ENCODE data around the gene MRM3. TPM values are rescaled to one million over a fixed set of nuclear protein-coding genes. Genes with fewer than 3 reads are reported as not detected.

MRM3 gene
- total RNA-seq, 2 donors from 2014 or later = 14.0 to 18.7 TPM

DNA sequence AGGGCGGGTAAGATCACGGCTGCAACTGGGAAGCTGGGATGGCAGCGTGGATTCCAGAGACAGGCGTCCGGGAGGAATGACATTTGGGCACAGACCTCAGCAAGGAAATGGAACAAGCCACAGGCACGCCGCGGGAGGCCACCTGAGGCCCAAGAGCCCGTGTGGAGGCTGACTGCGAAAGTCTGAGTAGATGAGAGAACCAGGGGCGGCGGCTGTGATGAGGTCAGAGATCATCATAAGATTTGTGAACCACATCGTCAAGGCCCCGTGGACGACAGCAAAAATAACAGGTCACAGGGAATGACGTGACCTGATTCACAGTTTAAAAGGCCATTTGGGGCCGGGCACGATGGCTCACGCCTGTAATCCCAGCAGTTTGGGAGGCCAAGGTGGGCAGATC, 48.2 kb downstream of the MRM3 start:
- Histone ChIP-seq H3K27me3 (ENCODE audit: control insufficient read depth, insufficient read depth, low read length, poor library complexity, severe bottlenecking) (no peaks in the 10 kb centered on the region), H3K9me3 (ENCODE audit: control insufficient read depth, low read length) (no peaks in the 10 kb centered on the region), H3K4me1 (ENCODE audit: control insufficient read depth, insufficient read depth, low read length) (no peaks in the 10 kb centered on the region), H3K36me3 (ENCODE audit: control insufficient read depth, insufficient read depth, low read length) (peaks cover 42% of the 10 kb centered on the region), H3K9ac (ENCODE audit: extremely low read depth, low read length, poor library complexity, severe bottlenecking) (no peak overlapping the region), H3K27ac (ENCODE audit: low read depth, low read length) (no peak overlapping the region), H3K4me3 (ENCODE audit: low read length) (no peak overlapping the region)
- H3K27ac Mint-ChIP-seq = no peak overlapping the region
- TF ChIP-seq, protein P1, sequence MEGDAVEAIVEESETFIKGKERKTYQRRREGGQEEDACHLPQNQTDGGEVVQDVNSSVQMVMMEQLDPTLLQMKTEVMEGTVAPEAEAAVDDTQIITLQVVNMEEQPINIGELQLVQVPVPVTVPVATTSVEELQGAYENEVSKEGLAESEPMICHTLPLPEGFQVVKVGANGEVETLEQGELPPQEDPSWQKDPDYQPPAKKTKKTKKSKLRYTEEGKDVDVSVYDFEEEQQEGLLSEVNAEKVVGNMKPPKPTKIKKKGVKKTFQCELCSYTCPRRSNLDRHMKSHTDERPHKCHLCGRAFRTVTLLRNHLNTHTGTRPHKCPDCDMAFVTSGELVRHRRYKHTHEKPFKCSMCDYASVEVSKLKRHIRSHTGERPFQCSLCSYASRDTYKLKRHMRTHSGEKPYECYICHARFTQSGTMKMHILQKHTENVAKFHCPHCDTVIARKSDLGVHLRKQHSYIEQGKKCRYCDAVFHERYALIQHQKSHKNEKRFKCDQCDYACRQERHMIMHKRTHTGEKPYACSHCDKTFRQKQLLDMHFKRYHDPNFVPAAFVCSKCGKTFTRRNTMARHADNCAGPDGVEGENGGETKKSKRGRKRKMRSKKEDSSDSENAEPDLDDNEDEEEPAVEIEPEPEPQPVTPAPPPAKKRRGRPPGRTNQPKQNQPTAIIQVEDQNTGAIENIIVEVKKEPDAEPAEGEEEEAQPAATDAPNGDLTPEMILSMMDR (conservative IDR thresholded peaks at IDR 0.05) = no peak
- H3K4me3 Mint-ChIP-seq = no peak overlapping the region
- H3K36me3 Mint-ChIP-seq (ENCODE audit: low read depth) = peaks cover 52% of the 10 kb centered on the region
- no peaks in the 10 kb centered on the region for H3K27me3 Mint-ChIP-seq (ENCODE audit: insufficient read depth)
- DNase-seq = no peak
- 83 to 92% methylated on average over 18 to 19 of the region's 19 CpGs for WGBS, 2 experiments (ENCODE audit: insufficient coverage in 1 of 2, insufficient read length in 1 of 2)
- peaks cover 2% of the 10 kb centered on the region for H3K4me1 Mint-ChIP-seq
- peaks cover 5% of the 10 kb centered on the region for H3K9me3 Mint-ChIP-seq

DNA sequence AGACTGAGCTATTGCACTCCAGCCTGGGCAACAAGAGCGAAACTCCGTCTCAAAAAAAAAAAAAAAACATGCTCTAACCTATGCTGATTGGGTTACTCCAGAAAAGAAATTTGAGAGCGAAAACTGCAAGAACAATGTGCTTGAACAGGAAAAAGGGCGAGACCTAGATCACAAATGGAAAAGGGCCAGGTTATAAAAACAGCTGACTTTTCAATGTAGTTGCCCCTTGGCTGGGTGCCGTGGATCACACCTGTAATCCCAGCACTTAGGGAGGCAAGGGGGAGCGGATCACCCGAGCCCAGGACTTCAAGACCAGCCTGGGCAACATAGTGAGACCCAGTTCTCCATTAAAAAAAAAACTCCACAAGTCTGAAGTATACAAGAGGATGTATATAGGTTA, 48.8 kb downstream of the MRM3 start:
- TF ChIP-seq, protein P1 (conservative IDR thresholded peaks at IDR 0.05) = no peak
- Mint-ChIP-seq H3K27me3 (ENCODE audit: insufficient read depth) (no peaks in the 10 kb centered on the region), H3K4me1 (peaks cover 3% of the 10 kb centered on the region), H3K27ac (no peak overlapping the region), H3K9me3 (peaks cover 6% of the 10 kb centered on the region), H3K36me3 (ENCODE audit: low read depth) (peaks cover 48% of the 10 kb centered on the region), H3K4me3 (no peak overlapping the region)
- H3K4me3 ChIP-seq (ENCODE audit: low read length) = no peak overlapping the region
- H3K27ac ChIP-seq (ENCODE audit: low read depth, low read length) = no peak overlapping the region
- H3K27me3 ChIP-seq (ENCODE audit: control insufficient read depth, insufficient read depth, low read length, poor library complexity, severe bottlenecking) = no peaks in the 10 kb centered on the region
- no peak overlapping the region for H3K9ac ChIP-seq (ENCODE audit: extremely low read depth, low read length, poor library complexity, severe bottlenecking)
- DNase-seq = no peak
- 80 to 91% methylated on average over 6 to 7 of the region's 7 CpGs for WGBS, 2 experiments (ENCODE audit: insufficient coverage in 1 of 2, insufficient read length in 1 of 2)
- no peaks in the 10 kb centered on the region for H3K4me1 ChIP-seq (ENCODE audit: control insufficient read depth, insufficient read depth, low read length)
- peaks cover 36% of the 10 kb centered on the region for H3K36me3 ChIP-seq (ENCODE audit: control insufficient read depth, insufficient read depth, low read length)
- no peaks in the 10 kb centered on the region for H3K9me3 ChIP-seq (ENCODE audit: control insufficient read depth, low read length)

DNA sequence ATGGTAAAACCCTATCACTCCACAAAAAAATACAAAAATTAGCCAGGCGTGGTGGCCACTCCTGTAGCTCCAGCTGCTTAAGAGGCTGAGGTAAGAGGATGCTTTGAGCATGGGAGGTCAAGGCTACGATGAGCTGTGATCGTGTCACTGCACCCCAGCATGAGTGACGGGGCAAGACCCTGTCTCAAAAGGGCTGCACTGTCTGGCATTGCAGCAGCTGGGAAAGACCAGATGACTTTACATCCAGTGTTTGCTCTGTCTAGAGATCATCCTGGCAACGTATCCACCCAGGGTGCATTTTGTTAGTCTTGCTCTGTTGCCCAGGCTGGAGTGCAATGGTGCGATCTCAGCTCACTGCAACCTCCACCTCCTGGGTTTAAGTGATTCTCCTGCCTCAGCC, 52.0 kb downstream of the MRM3 start:
- no peaks in the 10 kb centered on the region for H3K27me3 Mint-ChIP-seq (ENCODE audit: insufficient read depth)
- H3K36me3 Mint-ChIP-seq (ENCODE audit: low read depth) = peaks cover 62% of the 10 kb centered on the region
- no peak overlapping the region for H3K27ac ChIP-seq (ENCODE audit: low read depth, low read length)
- peaks cover 43% of the 10 kb centered on the region for H3K36me3 ChIP-seq (ENCODE audit: control insufficient read depth, insufficient read depth, low read length)
- H3K27me3 ChIP-seq (ENCODE audit: control insufficient read depth, insufficient read depth, low read length, poor library complexity, severe bottlenecking) = no peaks in the 10 kb centered on the region
- H3K27ac Mint-ChIP-seq = no peak overlapping the region
- no peaks in the 10 kb centered on the region for H3K4me1 ChIP-seq (ENCODE audit: control insufficient read depth, insufficient read depth, low read length)
- H3K4me1 Mint-ChIP-seq = peaks cover 3% of the 10 kb centered on the region
- TF ChIP-seq, protein P1 (conservative IDR thresholded peaks at IDR 0.05) = no peak
- no peak overlapping the region for H3K4me3 ChIP-seq (ENCODE audit: low read length)
- WGBS, 2 experiments (ENCODE audit: insufficient coverage in 1 of 2, insufficient read length in 1 of 2) = 93 to 96% methylated on average over 5 to 6 of the region's 6 CpGs
- H3K9me3 Mint-ChIP-seq = peaks cover 6% of the 10 kb centered on the region
- no peak overlapping the region for H3K4me3 Mint-ChIP-seq
- no peak overlapping the region for H3K9ac ChIP-seq (ENCODE audit: extremely low read depth, low read length, poor library complexity, severe bottlenecking)
- no peaks in the 10 kb centered on the region for H3K9me3 ChIP-seq (ENCODE audit: control insufficient read depth, low read length)
- no peak for DNase-seq
